HG03108 (cell line): Measurements from ENCODE around the gene IL1RAP.

Experiments
- ATAC-seq: cut with Tn5 transposase; IDR thresholded peaks from one replicate; pipeline ENCODE4 v1.9.1; 2021; ENCODE audit warnings: moderate library complexity; ENCODE audit not compliant: unreplicated experiment

The IL1RAP gene

DNA sequence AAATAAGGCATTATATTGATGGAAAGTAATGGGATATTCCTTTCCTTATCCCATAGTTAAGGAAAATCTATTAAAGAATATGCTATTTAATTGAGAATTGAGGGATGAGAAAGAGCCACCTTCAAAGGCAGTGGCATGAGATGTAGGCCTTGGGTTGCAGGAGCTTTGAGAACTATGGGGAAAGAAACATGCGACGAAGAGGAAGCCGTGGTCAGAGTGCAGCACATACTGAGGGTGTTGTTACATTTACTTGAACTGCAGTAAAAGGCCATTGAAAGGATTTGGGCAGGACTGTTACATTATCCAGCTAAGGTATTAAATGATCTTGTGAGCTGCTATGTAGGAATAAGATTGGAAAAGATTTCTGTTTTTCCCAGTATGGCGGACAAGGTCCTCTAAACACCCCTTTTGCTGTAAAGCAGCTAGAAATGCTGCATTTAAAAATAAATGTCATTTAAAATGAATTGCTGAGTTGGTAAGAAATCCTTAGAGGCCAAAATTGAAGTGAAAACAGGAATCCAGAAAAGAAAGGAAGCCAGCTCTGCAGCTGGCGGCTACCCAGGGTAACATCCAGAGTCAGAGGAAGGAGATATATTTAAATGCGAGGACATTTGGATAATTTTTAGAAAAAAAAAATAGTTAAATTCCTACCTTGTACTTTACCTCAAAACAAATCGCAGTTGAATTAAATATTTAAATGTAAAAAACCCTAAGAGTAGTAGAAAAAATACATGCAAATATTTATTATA, 61.7 kb downstream of the IL1RAP start:
- ATAC-seq, result no peak

DNA sequence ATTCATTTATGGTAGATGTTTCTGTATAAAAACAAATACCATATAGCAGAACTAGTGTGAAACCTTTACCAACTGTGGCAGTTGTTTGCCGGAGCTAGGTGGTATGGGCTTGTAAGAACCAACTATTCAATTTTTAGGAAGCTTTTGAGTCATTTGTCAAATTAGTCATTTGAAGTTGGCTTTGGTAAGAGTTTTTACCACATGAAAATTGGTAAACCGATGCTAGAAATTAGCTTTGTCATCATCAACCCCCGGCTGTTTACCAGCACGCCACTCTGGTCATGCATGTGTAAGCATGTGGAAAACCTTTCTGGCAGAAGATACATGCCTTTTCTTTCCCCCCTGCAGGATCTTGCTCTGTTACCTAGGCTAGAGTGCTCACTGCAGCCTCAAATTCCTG, 63.3 kb downstream of the IL1RAP start:
- no peak for ATAC-seq

DNA sequence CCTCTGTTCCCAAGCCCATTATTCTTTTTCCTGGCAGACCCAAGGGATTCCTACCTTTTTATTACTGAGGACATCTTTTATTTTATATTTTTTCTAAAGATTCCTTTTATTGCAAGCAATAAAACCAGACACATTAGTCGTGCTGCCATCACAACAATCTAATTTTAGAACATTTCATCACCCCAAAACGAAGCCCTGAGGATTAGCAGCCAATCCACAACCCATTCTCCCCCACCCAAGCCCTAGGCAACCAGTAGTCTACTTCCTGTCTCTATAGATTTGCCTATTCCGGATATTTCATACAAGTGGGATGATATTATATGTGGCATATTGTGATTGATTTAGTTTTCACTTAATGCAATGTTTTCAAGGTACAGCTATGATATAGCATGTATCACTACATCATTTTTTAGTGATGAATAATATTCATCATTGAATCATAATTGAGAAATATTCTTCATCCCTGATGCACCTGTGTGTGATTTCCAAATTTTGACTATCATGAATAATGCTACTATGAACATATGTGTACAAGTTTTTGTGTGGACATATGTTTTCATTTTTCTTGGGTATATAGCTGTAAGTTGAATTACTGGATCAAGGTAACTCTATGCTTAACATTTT, 65.7 kb downstream of the IL1RAP start:
- no peak for ATAC-seq

DNA sequence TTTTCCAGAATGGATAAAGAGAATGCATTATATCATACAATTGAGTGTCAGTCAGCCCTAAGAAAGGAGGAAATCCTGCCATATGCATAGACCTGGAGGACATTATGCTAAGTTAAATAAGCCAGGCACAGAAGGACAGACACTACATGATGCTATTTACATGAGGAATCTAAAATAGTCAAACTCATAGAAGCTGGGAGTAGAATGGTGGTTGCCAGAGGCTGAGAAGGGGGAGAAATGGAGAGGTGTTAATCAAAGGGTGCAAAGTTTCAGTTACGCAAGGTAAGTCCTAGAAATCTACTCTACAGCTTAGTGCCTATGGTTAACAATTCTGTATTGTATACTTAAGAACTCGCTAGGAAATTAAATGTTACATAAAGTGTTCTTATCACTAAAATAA, 66.5 kb downstream of the IL1RAP start:
- ATAC-seq, result no peak

DNA sequence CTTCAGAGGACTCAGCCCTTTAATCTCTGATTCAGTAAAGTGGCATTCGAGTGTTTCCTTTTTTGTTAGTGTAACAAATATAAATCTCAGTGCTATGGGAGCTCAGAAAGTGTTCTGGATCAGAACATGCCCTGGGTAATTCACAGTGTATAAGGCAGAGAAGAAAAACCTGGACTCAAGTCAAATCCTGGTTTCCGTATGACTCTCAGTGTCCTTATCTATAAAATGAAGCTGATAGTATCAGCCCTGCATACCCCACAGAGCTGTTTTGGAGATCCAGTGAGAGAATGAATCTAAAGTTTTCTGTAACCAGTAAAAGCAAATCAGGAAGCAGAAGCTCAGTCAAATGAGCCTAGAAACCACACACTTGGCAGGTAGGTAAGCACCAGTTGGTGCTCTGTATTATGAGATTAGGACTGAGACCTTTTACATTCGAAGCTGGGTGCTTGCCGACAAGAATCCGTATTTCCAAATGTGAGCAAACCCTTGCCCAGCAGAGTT, 67.2 kb downstream of the IL1RAP start:
- ATAC-seq, result no peak

DNA sequence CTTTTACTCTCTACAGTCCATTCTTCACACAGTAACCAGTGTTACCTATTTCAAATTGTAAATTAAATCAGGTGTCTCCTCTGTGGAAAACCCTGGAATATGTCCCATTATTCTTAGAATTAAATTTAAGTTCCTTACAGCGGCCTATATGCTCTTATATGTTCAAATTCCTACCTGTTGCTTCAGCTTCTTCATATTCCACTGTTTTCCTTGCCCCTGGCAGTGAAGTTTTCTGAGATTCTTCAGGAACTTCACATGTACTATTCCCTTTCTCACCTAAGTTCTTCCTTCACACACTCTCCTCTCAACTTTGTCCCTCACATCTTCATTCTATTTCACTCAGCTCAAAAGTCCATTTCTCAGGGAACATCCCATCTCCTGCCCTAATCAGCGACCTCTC, 68.8 kb downstream of the IL1RAP start:
- no peak for ATAC-seq

- ATAC-seq, result peak; percentile 4
Measured at GRCh38 chr3:190585805-190586630, 72.1 kb downstream of the IL1RAP start.

- ATAC-seq, result peak; percentile 92
Measured at GRCh38 chr3:190586631-190587011, 72.7 kb downstream of the IL1RAP start.

DNA sequence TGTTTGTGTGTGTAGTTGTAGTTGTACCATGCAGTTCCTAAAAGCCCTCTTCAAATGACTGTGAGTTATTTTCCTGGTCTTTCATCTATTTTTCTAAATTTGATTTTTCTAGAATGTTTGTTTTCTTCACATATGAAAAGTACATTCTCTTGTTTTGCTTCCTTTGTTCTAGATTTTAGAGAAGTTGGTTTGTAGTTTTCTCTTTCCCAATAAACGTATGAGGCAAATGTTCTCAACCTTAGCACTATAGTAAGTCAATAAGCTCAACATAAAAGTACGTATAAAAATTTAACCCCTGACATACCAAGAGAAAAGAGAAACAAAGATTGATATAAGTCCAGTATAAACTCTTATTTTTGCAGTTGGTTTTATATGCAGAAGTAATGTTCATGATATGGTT, 74.7 kb downstream of the IL1RAP start:
- no peak for ATAC-seq

DNA sequence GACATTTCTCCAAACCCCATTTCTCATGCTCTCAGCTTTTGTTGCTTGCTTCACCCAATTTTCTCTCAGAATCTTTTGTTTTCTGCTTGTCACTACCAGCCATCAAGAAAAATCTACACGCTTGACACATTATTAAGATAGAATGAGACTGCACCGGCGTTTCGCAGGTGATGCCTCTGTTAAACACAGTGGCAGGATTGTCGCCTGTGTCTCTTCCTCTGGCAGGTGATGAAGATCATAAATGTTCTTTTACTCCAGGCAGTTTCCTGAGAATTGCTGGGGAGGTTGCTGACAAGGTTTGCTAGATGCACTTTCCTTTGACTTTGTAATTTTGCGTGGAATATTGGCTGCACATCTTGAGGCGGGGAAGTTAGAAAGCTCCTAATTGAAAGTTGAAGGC, 75.4 kb downstream of the IL1RAP start:
- no peak for ATAC-seq

GRCh38 chr3:190591080-190591479, 77.2 kb downstream of the IL1RAP start:
- no peak for ATAC-seq

- no peak for ATAC-seq
Measured at GRCh38 chr3:190593075-190593474, 79.2 kb downstream of the IL1RAP start.

DNA sequence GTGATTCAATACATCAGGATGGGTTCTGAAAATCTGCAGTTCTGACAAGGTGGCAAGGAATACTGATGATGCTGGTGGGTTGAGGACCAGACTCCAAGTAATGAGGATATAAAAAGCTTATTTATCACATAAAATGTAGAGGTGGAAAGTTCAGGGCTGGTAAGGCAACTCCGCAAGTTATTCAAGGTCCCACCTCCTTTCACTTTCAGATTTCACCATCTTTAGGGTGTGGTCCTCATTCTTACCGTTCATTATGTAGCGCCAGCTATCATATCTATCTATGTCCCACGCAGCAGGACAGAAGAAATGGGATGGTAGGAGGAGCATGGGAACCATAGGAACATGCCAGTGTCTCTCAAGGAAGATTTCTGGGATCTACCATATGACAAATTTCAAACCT, 80.3 kb downstream of the IL1RAP start:
- no peak for ATAC-seq

DNA sequence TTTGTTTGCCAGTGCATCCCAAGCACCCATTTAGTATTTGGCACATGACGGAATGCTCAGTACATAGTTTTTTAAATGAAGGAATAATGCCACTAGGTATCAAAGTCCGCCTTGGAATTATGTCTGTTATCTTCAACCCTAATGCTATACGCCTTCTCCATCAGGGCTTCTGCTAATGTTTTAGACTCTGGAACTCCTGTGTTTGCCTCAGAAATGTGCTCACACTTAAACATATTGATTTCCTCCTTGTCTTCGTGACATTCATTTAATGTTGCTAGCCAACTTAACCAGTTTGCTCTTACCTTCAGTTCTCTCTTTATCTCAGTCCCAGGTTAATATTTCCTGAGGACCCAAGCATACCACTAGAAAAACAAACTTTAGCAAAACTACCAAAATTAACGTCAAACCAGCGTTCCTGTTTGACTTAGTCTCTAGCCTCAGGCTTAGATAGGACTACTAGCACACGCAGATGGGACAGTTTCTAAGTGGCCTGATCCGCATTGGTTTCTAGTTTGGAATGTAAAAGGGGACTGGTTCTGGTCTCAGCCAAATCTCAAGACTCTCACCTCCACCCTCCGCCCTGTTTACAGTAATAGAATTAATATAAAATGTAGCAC, 81.4 kb downstream of the IL1RAP start:
- no peak for ATAC-seq

- no peak for ATAC-seq
Measured at GRCh38 chr3:190595807-190596206, 81.9 kb downstream of the IL1RAP start.

DNA sequence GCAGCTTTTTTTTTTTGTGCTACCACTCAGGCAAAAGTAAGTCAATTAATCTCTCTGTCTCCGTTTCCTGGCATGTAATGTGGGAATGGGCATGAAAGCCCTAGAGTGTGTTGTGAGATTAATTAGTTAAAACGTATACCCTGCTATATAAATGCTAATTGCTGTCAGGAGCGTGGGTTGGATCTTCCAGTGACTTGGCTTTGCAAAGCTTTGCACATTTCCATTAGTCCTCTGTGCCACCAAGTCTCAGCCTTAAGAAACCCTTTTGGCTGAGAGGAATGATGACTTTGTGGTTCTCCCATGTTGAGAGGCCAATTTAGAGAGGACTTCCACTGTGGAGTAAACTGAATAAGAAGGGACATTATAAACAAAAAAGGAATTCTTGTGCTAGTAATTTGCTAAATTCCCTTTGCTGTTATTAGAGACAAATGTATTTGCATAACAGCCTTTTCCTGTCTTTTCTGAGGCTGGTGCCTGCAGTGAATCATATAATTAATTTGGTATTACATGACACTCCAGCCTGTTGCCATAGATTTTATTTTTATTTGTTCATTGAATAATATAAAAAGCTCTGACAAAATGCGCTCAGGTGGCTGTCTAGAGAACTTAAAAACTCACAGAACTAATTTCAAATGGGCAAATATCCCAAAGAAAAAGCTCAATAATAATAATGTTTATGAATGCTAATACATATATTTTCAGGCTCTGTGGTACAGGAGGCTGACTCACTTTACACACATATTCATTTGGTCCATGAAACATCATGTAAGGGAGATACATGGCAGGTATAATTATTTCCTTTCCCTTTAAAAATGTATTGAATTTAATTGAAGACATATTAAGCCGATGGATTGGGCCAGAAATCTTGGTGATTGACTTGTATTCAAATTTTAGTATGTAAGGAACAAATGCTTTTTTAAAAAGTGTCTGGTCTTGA, 82.7 kb downstream of the IL1RAP start:
- no peak for ATAC-seq

DNA sequence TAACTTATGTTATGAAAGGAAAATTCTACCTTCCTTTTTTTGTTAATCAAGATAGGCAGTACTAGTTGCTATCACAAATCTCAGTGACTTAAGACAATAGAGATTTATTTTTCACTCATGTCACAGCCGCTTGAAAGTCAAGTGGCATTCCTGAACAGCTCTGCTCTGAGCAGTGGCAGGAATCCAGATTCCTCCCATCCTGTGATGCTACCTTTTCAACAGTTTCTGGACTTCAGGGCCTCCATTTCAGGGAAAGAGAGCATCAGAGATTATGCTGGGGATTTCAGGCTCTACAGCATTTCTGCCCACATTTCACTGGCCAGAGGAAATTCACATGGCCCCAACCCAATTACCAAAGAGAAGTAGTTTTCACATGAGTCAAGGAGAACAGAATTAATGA, 83.4 kb downstream of the IL1RAP start:
- ATAC-seq, result no peak

DNA sequence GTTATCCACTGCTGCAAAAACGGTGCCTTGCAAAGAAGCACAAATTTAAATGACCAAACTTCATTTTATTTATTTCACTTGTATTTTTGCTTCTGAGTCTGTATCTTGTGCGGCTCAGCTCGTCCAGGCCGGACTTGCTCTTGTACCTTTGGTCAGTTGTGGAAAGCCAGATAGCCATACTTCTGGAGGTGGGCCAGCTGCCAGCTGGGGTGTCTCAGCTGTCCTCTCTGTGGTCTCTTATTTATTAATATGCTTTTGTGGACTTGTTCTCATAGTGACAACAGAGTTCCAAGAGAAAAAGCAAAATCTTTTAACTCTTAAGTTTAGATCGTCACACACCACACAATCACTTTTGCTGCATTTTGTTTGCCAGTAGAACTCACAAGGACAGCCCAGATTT, 87.7 kb downstream of the IL1RAP start:
- ATAC-seq, result no peak

DNA sequence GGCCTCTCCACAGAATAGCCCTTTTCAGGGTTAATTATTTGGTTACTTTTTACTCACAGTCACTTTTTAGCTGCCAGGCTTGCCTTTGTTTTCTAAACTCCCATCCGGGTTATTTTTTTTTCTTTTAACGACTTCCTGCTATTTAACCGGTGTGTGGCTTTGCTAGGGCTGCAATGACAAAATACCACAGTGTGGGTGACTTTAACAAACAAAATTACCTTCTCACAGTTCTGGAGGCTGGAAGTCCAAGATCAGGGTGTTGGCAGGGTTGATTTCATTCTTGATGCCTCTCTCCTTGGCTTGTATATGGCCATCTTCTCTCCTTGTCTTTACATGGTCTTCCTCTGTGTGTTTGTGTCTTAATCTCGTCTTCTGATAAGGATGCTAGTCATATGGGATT, 91.5 kb downstream of the IL1RAP start:
- ATAC-seq, result no peak

DNA sequence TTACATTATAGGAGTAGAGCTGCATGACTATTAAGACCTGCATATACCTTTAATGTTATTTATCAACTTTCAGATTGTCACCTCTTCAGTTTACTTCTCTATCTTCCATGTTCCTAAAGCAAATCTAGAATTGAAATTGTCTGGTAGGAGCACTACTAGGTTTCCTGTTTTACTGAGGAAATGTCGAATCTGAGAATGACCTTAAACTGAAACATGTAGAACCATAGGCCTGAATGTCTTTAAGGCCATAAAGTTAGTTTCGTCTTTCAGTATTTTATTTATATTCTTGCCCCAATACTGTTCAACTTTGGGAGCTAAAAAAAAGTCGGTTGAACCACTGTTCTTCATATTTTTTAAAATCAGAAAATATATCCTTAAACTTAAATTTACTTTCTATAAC, 92.7 kb downstream of the IL1RAP start:
- ATAC-seq, result no peak
